ENCODE results near the gene TIMM10.
A peak's percentile ranks its signal among the peaks of the same experiment; 100 is the strongest.
"Not testable (repeated sequence)": the region's sequence is repeated elsewhere in the genome, so short reads cannot be mapped to it uniquely, and the experiment has no call there.

The TIMM10 gene

DNA sequence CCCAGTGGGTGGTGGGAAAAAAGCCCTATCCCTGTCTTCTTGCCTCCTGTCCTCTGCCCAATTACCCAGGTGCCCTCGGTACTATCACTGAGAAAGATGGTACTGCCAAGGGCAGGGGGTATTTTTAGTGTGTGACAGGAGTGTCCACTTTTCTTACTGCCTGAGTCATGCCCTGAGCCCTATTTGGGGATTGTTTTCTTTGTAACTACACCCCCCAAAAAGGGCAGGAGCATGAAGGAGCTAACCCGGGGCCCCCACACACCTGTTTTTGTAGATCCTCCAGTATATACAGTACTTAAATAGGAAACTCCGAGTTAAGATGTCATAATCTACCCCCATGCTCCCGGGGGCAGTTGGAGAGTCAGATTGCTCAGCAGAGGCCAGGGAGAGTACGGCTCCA is 10.6 kb upstream of the TIMM10 start:
- no peak for DNase-seq

DNA sequence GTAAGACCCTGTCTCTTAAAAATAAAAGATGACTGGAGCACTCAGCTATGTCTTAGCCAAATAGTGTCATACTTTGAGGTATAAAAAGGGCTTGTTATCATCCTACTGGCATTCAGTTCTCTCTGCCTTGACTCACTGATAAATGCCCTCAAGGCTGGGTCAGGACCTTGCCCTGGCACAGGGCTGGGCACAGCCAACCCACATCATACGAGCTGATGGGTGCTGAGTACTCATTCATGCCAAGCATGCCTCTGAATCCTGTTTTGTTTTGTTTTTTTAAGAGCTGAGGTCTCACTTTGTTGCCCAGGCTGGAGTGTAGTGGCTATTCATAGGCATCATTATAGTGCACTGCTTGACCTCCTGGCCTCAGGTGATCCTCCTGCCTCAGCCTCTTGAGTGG is 8.8 kb upstream of the TIMM10 start:
- no peak for DNase-seq

DNA sequence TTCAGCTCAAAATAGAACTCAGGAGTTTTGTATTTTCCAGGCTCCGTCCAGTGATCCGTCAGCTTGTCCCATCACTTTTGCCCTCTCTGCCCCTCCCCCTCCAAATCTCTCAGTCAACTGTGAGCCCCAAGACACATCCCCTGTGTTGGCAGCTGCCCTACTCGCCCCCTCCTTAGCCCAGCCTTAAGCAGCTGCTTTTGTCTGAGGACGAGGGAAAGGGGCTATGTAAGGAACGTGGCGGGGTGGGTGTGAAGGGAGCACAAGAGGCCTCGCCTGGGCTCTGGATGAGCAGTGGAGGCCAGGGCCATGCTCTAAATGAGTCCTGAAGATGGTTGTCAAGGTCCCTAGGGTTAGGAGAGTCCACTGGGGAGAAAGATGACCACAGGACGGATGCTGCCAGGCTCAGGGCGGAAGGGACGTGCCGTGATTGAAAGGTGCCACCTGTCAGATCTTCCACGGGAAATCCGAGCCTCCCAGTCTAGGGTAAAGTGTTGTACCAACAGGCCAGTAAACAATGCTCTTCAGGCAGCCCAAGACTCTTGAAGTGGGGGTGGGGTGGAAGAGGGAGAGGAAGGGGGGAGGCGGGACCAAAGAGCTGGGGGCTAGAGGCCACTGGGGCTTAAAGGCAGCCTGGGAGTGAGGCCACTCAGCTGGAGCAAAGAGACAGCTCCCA is 6.5 kb upstream of the TIMM10 start, which contains the start of gene SMTNL1:
TSS of gene SMTNL1 (plus strand) at position 649 of the 673 bp plus-strand sequence. CDS start 5,048 bp downstream, outside the sequence.
- DNase-seq = no peak

DNA sequence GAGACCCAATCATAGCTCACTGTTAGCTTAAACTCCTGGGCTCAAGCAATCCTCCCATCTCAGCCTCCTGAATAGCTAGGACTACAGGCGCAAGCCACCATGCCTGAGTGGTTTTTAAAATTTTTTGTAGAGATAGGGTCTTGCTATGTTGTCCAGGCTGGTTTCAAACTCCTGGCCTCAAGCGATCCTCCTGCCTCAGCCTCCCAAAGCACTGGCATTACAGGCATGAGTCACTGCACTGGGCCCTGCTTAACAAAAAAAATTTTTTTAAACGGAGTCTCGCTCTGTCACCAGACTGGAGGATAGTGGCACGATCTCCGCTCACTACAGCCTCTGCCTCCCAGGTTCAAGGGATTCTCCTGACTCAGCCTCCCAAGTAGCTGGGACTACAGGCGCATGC is 3.9 kb upstream of the TIMM10 start:
- not testable (repeated sequence) for DNase-seq

DNA sequence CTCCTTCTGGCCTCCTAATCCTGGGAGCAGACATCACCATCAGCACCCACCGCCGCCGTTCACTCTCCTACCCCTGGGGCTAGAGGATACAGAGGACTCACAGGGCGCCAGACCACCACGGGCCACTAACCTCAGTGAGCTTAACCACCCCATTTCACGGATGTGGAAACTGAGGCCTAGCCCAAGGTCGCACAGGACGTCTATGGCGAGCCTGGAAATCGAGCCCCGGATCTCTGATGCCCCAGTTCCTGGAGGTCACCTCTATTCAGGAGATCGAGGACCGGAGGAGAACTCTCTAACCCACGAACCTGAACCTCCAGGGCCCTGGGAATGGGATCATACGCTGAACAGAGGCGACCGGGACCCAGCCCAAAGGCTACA is 349 bp downstream of the TIMM10 start:
- DNase-seq = no peak

DNA sequence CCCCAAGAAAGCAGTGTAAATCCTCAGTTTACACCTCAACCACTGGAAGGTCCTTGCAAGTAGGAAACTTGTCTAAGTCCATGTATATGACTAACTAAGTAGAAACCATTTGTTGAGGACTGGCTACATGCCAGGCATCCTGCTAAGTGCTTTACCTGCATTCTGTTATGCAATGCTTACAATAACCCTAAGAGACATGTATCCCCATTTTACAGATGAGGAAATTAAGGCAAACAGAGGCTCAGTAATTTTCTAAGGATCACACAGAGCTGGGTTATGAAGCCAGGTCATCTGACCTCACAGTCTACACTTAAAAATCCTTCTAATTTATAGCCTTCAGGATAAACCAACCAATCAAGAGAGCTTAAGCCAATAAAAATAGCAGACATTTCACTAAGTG is 1.5 kb downstream of the TIMM10 start:
- no peak for DNase-seq

DNA sequence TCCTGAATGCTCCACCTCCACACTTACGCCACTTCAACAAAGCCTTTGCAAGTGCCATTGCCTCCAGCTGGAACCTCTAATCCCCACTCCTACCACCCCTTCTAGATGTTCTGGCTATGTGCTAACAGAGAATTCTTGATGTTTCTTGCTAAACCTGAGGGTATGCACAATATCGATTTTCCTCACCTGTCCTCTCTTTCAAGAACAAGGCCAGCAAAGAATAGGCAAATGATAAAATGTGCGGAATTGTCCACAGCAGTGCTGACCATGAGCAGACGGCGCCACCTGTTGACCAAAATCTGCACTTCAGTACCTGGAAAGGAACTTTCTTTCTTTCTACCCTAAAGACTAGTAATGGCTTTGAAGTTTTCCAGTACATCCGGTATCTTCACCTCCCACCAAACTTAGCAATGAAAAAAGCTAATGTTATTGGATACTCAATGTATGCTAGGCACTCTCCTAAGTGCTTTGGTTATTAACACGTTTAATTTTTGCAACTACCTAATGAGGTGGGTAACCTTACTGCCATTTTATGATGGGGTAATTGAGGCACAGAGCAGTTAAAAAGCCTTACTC is 3.4 kb downstream of the TIMM10 start:
- peak; percentile 52 for DNase-seq

DNA sequence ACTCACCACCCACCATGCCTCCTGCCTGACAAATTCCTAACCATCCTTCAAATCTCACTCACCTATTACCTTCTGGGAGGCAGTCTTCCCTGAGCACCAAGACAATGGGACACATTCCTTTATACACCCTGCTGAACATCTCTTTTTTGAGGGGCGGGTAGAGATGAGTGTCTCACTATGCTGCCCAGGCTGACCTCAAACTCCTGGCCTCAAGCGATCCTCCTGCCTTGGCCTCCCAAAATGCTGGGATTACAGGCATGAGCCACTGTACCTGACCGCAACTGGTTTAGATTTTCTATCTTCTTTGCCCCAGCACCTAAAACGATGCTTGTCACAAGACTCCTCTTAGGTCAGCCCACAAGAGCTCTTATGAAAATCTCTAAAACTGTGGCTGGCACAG is 7.1 kb downstream of the TIMM10 start:
- DNase-seq = no peak

DNA sequence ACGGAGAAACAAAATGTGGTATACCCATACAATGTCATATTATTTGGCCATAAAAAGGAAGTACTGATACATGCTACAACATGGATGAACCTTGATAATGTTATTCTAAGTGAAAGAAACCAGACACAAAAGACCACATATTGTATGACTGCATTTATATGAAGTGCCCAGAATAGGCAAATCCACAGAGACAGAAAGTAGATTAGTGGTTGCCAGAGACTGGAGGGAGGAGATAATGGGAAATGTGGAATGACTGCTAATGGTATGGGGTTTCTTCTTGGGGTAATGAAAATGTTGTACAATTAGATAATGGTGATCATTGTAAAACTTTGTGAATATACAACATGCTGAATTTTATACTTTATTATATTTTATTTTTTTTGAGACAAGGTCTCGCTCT is 9.4 kb downstream of the TIMM10 start:
- DNase-seq = no peak

DNA sequence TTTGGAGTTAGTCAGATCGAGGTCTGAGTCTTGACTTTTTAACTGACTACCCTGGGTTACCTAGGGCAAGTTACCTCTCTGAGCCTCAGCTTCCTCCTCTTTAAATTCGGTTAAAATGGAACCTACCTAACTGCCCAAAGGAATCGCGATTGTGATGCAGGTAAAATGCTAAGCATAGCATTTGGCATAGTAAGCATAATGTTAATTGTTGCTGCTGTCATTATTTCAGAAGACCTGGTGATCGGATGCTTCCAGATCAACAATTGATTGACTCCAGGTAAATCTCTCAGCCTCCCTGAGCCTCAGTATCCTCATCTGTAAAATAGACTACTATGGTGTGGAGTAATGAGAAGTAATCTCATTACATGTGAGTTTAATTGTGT is 14.5 kb downstream of the TIMM10 start:
- DNase-seq = no peak

DNA sequence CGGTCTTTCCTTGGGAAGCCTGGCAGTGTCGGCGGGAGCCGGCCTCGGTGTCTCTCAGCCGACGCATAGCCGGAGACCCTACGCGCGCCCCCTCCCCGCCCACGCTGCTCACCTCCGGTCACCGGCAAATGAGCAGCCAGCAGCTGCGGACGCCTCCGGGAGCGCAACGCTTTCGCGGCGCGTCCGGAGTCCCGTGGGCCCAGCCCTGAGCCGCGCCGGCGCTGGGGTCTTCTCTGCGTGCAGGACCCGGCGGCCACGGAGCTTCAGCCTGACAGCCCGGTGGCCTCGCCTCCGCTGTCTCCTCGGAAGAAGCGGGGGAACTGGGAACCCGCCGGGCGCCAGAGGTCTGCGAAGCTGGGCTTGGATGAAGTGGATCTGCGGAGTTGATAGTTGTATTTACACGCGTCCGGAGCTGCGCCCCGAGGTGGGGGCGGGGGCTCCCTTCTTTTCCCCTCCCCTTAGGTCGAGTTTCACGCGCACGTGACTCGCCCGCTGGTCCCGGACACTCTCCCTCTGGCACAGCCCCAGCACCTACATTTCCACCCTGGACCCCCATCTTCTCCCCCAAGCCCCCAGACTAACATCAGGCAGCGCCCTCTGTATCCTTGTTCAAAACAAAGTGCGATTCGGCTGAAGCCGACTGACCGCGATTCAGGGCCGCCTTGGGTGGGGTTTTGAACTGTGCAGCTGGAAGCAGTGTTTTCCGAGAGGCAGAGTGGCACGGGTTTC is 15.1 kb downstream of the TIMM10 start, which contains the start of gene SLC43A1:
TSS of gene SLC43A1 (minus strand) at position 371 of the 729 bp plus-strand sequence. CDS start 1,591 bp downstream, outside the sequence.
- DNase-seq = peak; percentile 51

DNA sequence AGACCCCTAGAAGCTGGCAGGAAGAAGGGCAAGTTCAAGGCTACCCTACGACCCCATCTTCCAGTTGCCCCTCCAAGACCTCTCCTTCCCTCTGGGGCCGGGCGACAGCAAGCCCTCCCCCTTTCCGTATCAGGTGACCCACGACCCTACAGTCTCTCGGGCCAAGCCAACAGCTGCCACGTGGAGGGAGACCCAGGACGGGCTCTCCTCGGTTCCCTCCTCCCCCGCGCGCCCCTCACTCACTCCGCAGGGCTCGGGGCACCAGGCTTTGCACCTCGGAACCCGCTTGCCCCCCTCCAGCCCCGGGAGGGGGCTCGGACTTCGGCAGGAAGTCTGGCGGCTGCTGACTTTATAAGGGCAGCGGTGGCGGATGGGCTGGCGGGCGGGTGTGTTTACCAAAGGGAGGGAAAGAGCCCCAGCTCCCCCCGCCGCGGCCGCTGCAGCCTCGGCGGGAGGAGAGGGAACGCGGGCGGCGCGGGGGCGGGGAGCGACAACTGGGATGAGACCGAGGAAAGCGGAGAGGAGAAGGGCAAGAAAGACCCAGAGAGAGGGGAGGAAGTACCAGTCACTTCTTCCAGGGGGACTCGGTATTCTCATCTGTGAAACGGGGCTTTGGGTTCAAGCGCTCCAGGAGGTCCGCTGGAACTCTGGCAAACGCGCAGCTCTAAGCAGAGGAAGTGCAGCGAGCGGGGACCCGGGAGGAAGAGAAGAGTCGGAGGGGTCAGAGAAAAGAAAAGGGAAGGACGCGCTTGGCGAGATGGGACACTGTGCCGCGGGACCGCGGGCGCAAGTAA is 15.8 kb downstream of the TIMM10 start:
- DNase-seq = peak; percentile 19

DNA sequence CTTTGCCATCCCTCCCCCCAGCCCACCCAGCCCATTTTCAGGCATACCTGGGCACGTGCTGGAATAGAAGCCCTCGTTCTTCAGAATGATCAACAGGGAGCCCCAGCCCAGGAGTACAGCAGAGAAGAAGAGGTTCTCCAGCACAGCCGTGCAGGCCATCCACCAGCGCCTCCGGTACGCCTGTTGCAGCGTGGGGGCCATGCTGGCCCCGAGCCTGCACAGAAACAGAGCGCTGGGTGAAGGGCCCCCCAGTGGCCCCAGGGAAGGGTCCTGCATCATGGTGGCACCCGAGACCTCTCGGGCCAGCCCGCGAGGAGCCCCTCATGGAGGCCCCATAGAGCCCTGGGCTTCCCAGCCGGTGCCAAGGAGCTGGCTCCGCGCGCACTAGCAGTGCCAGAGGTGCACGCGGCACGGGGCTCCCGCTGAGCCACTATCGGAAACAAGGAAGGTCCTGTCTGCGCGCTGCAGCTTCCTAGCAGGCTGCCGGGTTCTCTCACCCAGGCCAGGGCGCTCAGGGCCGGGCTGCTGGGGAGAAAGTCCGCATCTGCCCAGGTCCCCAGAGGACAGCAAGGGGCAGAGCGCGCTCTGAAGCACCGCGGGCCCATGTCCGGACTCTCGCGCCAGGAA is 16.5 kb downstream of the TIMM10 start:
- no peak for DNase-seq

DNA sequence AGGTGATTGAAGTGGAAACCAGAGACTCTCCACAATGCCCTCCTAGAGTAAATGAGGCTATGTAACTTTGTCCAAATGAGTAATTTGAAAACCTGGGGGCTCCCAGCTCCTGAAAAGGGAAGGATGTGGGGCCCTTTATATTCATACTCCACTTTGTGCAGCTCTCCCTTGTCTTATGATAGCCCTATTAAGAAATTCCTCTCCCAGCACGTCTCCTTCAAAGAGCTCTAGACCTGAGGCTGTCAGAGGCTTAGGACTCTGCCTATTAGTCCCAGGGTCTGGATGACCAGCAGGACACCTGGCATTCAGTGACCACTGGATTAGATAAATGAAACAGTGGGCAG is 17.1 kb downstream of the TIMM10 start:
- no peak for DNase-seq

DNA sequence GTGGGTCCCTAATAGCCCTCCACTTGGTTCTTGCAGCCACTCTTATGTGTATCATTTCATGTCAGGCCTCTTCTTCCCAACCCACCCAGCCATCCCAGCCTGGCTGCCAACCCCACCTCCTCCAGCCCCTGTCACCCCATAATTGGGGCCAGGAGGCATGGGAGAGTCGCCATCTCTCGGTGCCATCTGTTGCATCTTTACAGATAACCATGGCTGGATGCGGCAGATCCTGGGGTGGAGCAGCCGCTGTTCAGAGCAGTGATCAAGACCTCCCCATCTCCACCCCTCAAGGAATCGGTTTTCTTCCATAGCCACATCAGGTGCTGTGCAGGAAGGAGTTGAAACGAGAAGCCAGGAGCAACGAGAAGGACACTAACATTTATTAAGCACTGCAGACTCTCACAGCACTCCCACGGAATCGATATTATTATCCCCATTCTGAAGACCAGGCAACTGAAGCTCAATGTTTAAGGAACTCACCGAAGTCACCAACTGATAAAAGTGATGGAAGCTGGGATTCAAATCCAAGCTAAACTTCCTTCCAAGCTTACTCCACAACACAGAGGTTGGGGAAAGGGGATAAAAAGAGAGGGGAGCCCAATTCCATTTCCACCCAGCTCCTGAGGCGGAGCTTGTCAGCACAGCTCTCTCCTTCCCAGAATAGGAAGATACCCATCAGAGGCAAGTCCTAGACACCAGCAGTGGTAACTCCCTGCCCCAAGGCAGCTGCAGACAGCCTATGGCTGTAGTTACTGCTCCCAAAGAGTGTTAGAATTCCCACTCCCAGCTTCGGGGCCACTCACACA is 17.7 kb downstream of the TIMM10 start:
- DNase-seq = no peak

DNA sequence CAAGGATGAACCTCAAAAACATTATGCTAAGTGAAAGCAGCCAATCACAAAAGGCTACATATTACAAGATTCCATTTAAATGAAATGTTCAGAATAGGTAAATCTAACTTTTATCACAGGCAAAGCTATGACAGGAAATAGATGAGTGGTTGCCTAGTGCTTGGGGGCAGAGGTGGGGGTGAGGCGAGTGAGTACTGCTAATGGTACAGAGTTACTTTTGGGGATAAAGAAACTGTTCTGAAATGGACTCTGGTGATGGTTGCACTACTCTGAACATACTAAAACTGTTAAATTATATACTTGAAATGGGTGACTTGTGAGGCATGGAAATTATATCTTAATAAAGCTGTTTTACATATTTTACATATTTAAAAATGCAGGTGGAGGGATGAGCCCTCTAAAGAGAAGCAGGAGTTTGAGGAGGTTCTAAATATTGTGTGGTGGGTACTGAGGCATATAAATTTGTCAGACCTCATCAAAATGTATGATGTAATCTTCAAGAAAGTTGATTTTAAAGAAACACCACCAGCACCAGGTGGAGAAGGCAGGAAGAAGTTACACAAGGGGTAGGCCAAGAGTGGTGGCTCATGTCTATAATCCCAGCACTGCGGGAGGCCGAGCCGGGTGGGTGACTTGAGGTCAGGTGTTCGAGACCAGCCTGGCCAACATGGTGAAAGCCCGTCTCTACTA is 18.7 kb downstream of the TIMM10 start:
- no peak for DNase-seq

DNA sequence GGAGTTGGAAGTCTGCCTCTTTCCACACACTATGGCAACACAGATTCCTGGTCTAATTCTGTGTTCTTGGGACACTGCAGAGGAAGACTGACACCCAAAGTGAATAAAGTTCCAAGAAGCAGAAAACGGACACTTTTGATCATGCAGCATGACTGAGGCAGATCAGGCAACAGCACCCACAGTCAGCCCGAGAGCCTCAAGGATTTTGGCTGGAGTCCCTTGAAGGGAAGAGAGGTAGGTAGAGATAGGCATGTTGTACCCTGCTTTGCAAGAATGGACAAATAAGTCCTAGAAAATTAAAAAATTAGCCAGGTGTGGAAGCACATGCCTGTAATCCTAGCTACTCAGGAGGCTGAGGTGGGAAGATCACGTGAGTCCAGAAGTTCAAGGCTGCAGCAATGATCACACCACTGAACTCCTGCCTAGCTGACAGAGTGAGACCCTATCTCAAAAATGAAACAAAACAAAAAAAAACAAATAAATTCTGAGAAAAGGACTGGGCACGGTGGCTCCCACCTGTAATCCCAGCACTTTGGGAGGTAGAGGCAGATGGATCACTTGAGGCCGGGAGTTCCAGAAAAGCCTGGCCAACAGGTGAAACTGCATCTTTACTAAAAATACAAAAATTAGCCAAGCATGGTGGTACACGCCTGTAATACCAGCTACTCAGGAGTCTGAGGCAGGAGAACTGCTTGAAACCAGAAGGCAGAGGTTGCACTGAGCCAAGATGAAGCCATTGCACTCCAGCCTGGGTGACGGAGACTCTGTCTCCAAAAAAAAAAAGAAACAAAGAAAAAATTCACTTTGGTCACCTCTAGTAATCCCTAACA is 22.0 kb downstream of the TIMM10 start:
- no peak for DNase-seq

DNA sequence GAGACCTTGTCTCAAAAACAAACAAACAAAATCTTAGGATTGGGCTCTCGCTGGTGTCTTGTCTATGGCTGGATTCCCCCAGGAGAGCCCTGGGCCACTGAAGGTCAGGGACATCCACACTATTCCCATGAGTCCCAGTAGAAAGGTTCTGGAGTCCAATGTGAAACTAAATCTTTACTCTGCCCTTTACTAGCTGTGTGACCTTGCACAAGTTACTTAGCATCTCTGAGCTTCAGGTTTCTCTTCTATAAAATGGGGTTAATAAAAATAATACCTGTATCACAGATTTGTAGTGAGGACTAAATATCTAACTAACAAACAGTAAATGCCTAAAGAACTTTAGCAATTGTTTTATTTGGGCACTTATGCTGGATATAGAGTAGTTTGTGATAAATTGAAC is 24.0 kb downstream of the TIMM10 start:
- DNase-seq = no peak

DNA sequence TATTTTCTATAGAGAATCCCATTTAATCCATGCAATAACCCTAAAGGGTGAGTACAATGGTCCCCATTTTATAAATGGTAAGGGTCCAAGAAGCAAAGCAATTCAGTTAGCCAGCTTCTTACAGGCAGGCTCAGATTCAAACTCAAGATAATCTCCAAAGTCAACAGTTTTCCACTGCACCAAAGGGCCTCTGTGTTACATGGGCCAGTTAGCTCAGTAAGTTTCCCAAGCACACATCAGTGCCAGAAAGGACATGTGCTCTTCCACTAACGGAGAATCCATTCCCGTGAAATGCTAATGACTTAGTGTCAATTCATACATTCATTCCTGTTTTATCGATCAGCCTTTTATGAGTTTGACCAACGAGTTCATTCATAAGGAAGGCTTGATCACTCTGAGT is 26.0 kb downstream of the TIMM10 start:
- no peak for DNase-seq

DNA sequence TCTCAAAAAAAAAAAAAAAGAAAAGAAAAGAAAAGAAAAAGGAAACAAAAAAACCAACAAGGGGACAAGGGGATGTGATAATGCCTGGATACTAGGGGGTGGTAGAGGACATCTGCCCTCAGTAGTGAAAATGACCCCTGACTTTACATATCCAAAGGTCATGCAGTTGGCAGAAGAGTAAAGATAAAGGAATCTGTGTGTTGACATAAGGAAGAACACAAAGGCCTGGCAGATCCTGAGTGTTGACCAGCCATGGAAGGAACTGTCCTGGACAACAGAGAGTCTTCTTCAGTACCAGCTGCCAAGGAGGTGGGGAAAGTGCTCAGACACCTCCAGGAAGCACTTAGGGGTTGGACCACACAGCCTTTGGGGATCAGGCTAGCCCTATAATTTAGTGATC is 27.7 kb downstream of the TIMM10 start:
- DNase-seq = no peak

DNA sequence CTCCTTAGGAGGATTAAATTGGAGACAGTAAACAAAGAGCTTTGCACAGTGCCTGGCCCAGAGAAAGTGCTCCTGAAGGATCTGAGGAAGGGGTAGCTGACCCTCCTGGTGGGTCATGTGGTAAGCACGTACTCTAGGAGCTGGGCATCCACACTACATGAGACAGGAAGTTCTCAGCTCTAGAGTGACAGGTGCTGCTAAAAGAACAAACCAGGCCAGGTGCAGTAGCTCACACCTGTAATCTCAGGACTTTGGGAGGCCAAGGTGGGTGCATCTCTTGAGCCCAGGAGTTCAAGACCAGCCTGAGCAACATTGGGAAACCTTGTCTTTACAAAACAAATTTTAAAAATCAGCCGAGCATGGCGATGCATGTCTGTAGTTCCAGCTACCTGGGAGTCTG is 28.2 kb downstream of the TIMM10 start:
- no peak for DNase-seq
